Mesothelial cell of epicardium (in vitro differentiated cells): ENCODE data around the gene AIMP1. TPM values are rescaled to one million over a fixed set of nuclear protein-coding genes. Genes with fewer than 3 reads are reported as not detected.

Source experiments
- DNase-seq, 2 experiments: peaks; one replicate each; pipeline ENCODE4 v3.0.0; 2021; ENCODE audit warnings: low spot score in 2 of 2; ENCODE audit not compliant: unreplicated experiment in 2 of 2
- H3K27ac Mint-ChIP-seq: 2 replicates; pipeline ENCODE4 v1.8.0; 2021; ENCODE audit warnings: mixed read lengths
- H3K27me3 Mint-ChIP-seq: 2 replicates; pipeline ENCODE4 v1.8.0; 2021; ENCODE audit warnings: low read depth, mixed read lengths
- H3K36me3 Mint-ChIP-seq: 2 replicates; pipeline ENCODE4 v1.8.0; 2021; ENCODE audit warnings: mixed read lengths
- H3K4me1 Mint-ChIP-seq: 2 replicates; pipeline ENCODE4 v1.8.0; 2021; ENCODE audit warnings: mixed read lengths
- H3K4me3 Mint-ChIP-seq: 2 replicates; pipeline ENCODE4 v1.8.0; 2021; ENCODE audit warnings: mild to moderate bottlenecking, moderate library complexity, mixed read lengths
- H3K9me3 Mint-ChIP-seq: 2 replicates; pipeline ENCODE4 v1.8.0; 2021; ENCODE audit warnings: mixed read lengths
- CTCF ChIP-seq: fragments of 200-600 bp; sonication (generic); IDR thresholded peaks from one replicate; pipeline ENCODE4 v1.5.0; 2021; ENCODE audit warnings: antibody characterized with exemption; ENCODE audit not compliant: unreplicated experiment
- total RNA-seq: library from RNA; stranded (reverse); gene quantifications from 3 replicates; pipeline ENCODE4 v1.2.1, GENCODE V29; 2021

The AIMP1 gene
- 40.6 to 48.8 TPM (median 44.8 TPM) in 3 replicates for total RNA-seq

- Mint-ChIP-seq H3K27ac (no peak within 1 kb of the TSS), H3K9me3 (peaks cover 5% of the 10 kb centered on the region), H3K27me3 (no peaks in the 10 kb centered on the region), H3K4me1 (peaks cover 20% of the 10 kb centered on the region), H3K4me3 (no peak within 1 kb of the TSS), H3K36me3 (peaks cover 14% of the 10 kb centered on the region)
- peak; percentile 48 to 79 for DNase-seq
- TF ChIP-seq CTCF = no peak
These were observed at the start of gene AIMP1, which contains the start of gene TBCK for GRCh38 chr4:106315968-106316772. Gene AIMP1, plus strand, starts transcription at chr4:106316550. Its CDS starts 8,460 bp downstream, at chr4:106325010. Gene TBCK, minus strand, starts transcription at chr4:106316209. Its CDS starts 7,249 bp downstream, at chr4:106308960.

GRCh38 chr4:106268786-106269185, 47.6 kb upstream of the AIMP1 start:
- TF ChIP-seq CTCF = no peak
- no peak for DNase-seq

GRCh38 chr4:106269711-106270110, 46.6 kb upstream of the AIMP1 start:
- Mint-ChIP-seq H3K36me3 (peaks cover 15% of the 10 kb centered on the region), H3K27me3 (no peaks in the 10 kb centered on the region), H3K27ac (peak overlapping the region; percentile 25), H3K4me3 (no peak overlapping the region), H3K9me3 (peaks cover 4% of the 10 kb centered on the region), H3K4me1 (peaks cover 23% of the 10 kb centered on the region)
- no peak for DNase-seq
- TF ChIP-seq CTCF = no peak

More at GRCh38 chr4:106268786-106269185, 47.6 kb upstream of the AIMP1 start:
- Mint-ChIP-seq H3K27me3 (no peaks in the 10 kb centered on the region), H3K36me3 (peaks cover 6% of the 10 kb centered on the region), H3K4me1 (peaks cover 29% of the 10 kb centered on the region), H3K27ac (peak overlapping the region; percentile 25), H3K9me3 (no peaks in the 10 kb centered on the region), H3K4me3 (no peak overlapping the region)

DNA sequence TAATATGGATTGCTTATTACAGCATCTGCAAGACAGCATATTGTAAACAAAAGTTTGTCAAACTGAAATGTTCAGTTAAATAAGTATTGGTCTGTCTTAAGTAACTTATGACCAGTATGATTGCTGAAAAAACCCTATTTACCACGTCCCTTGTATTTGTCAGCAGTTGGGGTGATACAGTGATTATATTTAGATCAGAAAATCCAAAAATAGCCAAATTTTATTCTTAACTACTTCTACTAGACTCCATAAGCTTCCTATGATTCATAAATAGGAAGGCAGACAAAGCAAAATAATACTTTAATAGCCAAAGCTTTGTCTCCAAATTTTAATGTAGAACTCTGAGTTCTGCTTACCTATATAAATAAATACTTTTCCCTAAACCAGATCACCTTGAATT, 45.6 kb upstream of the AIMP1 start:
- Mint-ChIP-seq H3K27me3 (no peaks in the 10 kb centered on the region), H3K4me3 (no peak overlapping the region), H3K36me3 (peaks cover 15% of the 10 kb centered on the region), H3K9me3 (peaks cover 4% of the 10 kb centered on the region), H3K4me1 (peaks cover 23% of the 10 kb centered on the region), H3K27ac (no peak overlapping the region)
- DNase-seq = no peak
- TF ChIP-seq CTCF = no peak

- Mint-ChIP-seq H3K9me3 (peaks cover 4% of the 10 kb centered on the region), H3K27ac (no peak overlapping the region), H3K36me3 (peaks cover 15% of the 10 kb centered on the region), H3K4me3 (no peak overlapping the region), H3K4me1 (peaks cover 12% of the 10 kb centered on the region), H3K27me3 (no peaks in the 10 kb centered on the region)
- no peak for TF ChIP-seq CTCF
- DNase-seq = no peak
These were observed 42.5 kb upstream of the AIMP1 start for GRCh38 chr4:106273831-106274230.
